HG03064 (cell line): ENCODE data around the gene B4GALT5.

Source experiments
- ATAC-seq: cut with Tn5 transposase; IDR thresholded peaks from one replicate; pipeline ENCODE4 v1.9.1; 2021; ENCODE audit warnings: low read depth; ENCODE audit not compliant: unreplicated experiment

B4GALT5 gene

DNA sequence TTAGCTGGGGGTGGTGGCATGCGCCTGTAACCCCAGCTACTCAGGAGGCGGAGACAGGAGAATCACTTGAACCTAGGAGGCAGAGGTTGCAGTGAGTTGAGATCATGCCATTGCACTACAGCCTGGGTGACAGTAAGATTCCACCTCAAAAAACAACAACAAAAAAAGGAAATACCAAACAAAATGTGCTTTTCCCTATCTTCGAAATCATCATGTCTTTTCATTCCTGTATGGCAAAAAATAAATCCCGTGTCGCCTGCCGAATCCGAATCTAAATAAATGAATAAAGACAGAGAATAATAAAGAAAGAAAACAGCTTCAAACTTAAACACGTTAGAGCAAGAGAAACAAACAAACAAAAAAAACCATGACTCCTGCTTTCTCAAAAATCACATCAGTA lies 11.8 kb downstream of the B4GALT5 start:
- ATAC-seq: no peak

DNA sequence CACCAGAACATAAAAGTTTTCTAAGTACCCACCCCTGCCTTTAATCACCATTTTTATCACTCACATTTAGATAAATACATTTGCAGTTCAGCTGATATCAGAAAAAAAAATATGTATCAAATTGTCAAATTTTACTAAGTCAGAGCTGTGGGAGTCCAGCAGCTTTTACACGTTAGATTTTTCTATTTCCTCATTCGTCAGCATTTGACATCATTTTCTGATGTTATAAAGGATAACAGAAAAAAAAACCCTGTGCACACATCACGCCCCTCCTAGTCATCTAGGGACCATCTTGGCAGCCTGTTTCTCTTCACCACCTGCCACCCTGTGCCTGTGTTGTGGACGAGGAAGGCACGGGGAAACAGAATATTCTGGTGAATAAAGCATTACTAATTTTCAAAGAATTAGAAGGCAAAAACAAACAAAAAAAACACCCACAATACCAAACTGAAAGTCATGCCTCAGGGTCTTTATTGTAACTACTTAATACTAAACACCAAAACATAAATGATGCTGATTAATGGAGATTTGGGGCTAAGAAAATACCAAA lies 12.4 kb downstream of the B4GALT5 start:
- ATAC-seq: no peak

DNA sequence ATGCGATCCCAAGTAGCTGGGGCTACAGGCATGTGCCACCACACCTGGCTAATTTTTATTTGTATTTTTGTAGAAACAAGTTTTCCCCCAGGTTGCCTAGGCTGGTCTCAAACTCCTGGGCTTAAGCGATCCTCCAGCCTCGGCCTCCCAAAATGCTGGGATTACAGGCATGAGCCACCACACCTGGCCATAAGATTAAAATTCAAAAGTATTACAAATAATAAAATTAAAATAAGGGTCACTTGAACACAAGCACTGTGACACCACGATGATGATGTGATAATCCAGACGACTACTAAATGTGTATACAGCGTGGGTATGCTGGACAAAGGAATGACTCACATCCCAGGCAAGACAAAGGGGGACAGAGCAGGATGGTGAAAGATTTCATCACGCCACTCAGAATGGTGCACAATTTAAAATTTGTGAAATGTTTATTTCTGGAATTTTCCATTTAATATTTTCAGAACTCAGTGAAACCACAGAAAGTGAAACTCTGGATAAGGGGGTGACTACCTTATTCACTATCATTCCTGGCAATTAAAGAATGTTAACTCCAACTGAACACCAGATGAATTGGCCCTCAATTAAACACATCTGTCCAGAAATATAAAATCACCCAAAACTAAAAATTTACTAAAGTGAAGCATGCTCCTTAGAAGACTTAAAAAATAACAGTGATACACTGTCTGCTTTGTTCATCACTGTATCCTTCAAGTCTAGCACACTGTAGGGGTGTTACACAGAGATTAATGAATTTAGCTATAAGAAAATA lies 13.1 kb downstream of the B4GALT5 start:
- ATAC-seq: no peak

- peak; percentile 59 for ATAC-seq
Observed at GRCh38 chr20:49699200-49699992, 14.3 kb downstream of the B4GALT5 start.

- ATAC-seq: no peak
Observed at GRCh38 chr20:49698477-49698876, 15.2 kb downstream of the B4GALT5 start.

DNA sequence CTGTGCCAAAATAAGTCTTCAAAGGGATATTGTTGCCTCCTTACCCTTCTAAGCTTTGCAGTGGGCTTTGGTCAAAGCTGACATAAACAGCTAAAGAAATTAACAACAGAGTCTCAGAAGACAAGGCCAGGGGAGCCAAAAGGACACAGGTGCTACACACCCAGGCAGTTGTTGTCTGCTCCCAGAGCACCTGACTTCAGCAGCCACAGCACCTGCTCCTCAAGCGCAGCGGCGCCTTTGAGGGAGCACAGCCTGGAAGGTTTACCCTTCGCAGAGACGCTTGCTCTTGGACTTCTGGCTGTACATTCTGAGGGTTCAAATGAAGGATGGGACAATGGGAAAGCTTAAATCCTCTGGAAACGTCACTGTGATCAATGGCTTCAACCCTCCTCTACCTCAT lies 16.6 kb downstream of the B4GALT5 start:
- no peak for ATAC-seq

DNA sequence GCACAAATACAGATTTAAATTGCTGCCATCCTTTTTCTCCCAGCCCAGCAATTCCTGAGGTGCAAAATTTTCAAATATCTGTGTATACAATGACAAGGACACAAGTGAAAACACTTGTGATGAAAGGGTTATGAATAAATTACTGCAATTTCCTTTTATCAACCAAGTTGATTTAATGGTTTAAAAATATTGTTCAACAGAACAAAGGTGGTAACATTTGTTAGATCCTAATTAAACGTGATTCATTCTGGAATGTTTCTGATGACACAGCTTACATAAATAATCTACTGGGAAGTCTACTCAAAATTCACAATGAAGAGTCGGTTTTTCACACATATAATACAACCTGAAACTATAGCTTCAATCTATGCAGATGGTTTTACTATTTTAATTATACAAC lies 17.1 kb downstream of the B4GALT5 start:
- ATAC-seq: no peak

GRCh38 chr20:49695830-49696229 lies 17.8 kb downstream of the B4GALT5 start:
- no peak for ATAC-seq

GRCh38 chr20:49694450-49695071 lies 19.1 kb downstream of the B4GALT5 start:
- ATAC-seq: no peak

DNA sequence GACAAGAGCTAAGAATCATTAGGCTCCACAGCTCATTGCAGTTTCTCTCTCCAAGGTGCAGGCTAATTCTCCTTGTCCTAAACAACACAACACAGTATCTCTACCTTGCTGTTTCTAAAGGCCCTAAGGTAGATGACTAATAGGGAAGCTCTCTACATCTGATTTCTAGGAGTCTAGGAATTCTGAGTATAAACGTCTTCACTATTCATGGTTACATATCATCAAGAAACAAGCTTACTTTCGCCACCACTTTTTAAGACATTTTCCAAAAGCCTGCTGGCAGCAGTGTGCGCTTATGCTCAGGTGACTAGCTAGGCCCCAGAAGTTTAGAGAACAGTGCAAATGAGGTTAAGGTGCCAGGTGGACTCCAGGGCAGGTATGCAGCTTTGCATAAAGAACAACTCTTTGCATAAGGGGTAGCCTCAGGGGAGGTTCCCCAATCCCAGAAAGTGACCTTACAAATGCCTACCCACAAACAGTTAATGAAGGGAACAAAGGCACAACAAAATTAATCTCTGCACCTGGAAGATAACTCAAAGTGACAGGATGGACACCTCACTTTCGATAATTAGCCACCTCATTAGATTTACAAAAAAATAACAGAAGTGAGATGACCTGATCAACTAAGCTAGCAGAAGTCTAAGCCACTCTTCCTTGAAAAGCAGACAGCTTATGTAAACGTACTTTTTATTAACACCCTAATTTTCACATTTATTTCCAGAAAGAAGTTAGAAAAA lies 20.1 kb downstream of the B4GALT5 start:
- no peak for ATAC-seq

DNA sequence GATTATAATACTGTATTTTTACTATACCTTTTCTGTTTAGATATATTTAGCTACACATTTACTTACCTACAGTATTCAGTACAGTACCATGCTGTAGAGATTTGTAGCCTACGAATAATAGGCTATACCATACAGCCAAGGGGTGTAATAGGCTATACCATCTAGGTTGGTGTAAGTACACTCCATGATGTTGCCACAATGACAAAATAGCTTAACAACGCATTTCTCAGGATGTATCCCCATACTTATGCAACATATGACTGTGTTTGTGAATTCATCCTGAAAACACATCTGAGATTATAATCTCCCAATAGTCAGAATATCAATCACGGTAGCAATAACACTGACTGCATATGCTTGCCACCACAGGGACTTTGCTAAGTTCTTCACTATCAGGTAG lies 20.7 kb downstream of the B4GALT5 start:
- no peak for ATAC-seq

DNA sequence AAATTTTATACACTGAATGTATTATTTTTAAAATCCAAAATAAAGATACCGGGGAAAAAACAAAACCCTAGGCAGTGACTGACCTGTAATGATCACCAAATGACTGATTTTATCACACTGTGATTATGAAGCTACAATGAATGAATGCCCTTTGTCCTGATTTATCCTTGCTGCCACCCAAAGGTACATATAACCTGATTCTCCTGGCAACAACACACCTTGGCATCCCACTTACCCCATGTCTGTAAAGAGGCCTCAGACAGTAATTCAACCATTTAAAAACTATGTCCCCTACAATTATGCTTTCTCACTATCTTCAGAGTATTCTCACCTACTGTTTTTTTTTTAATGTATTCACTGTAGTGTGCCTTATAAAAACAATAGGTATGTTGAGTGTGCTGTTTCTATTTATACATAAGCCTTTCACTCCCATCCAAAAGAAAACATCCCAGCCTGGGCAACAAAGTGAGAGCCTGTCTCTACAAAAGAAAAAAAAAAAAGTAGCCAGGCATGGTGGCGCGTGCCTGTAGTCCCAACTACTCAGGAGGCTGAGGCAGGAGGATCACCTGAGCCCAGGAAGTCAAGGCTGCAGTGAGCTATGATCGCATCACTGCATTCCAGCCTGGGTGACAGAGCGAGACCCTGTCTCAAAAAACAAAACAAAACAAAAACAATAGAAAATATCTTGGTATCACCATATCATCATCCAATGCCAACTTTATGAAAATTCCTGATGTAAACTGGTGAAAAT lies 21.7 kb downstream of the B4GALT5 start:
- no peak for ATAC-seq

- ATAC-seq: no peak
Observed at GRCh38 chr20:49690899-49691620, 22.6 kb downstream of the B4GALT5 start.

DNA sequence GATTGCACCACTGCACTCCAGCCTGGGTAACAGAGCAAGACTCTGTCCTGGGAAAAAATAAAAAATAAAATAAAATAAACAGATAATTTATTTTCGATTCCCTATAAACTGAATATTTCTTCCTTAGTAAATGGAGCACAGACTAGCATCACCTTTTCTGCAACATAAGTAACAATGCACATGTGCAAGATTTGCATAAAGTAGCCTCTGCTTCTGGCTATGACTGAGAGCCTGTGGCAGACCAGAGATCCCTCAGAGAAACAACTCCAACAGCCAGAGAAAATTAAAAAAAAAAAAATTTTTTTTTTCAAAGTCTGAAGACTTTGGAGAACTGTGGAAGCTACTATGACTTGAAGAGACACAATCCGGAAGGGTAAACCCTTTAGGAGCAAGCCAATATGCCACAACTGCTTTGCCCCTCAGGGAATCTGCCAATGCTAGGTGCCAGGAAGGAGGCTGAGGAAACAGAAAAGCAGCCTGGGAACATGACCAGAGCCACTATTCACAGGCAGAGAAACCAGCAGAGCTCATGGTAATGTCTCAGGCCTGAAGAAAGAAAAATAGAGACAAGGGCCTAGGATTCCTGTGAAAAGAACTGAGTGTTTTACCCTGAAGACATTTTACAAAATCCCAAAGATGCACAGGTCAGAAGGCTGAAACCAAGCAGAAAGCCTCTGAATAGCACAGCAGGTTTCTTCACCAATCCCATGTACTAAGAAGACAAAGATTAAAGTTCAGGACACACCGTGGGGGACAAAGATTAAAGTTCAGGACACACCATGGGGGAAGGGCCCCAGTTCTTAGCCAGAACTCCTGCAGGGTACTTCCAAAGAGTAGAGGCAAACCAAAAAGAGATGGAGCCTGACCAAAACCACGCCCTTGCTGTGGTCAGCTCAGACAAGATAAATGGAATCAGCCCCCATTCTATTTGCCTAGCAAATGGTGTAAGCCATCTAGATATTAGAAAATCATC lies 25.8 kb downstream of the B4GALT5 start:
- ATAC-seq: no peak

DNA sequence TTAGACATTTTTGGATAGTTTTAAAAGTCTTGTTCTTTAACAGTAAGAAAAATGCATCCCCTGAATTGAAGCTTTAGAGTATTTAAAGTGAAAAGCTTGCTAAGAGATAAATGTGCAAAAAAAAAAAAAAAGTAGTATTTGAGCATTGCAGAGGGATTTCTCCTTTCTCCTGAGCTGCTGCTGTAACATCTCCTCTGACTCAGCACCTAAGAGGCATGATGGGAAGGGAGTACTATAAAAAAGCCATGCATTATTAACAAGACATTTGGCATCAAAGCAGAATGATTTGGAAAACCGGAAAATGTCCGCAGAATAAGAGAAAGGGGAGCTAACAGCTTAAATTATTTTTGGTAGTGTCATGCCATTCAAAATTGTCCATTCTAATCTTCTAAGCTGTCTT lies 27.9 kb downstream of the B4GALT5 start:
- no peak for ATAC-seq

DNA sequence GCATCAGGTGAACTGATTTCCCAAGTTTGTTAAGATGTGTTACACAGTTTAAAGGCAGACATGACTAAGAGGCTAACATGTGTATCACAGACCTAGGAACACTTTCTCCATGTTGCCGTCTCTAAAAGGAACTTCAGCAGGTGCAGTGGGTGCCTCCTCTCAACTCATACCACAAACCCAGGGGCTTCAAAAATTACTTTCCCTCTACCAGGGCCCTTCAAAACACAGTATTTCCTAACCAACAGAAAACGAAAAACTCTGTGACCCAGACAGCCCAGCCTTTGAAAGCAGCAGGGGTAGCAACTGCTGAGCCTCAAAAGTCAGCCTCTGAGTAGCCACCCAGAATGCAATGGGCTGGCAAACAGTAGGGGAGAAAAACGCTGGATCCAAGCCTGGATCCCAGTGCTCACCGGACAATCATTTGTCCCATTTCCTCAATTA lies 28.5 kb downstream of the B4GALT5 start:
- no peak for ATAC-seq

- ATAC-seq: no peak
Observed at GRCh38 chr20:49684335-49684997, 29.2 kb downstream of the B4GALT5 start.
